Measurements from ENCODE around the gene ST3GAL6.

- no peak for TF ChIP-seq POLR2A (IDR thresholded peaks at IDR 0.05)
- TF ChIP-seq, protein P1, sequence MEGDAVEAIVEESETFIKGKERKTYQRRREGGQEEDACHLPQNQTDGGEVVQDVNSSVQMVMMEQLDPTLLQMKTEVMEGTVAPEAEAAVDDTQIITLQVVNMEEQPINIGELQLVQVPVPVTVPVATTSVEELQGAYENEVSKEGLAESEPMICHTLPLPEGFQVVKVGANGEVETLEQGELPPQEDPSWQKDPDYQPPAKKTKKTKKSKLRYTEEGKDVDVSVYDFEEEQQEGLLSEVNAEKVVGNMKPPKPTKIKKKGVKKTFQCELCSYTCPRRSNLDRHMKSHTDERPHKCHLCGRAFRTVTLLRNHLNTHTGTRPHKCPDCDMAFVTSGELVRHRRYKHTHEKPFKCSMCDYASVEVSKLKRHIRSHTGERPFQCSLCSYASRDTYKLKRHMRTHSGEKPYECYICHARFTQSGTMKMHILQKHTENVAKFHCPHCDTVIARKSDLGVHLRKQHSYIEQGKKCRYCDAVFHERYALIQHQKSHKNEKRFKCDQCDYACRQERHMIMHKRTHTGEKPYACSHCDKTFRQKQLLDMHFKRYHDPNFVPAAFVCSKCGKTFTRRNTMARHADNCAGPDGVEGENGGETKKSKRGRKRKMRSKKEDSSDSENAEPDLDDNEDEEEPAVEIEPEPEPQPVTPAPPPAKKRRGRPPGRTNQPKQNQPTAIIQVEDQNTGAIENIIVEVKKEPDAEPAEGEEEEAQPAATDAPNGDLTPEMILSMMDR (IDR thresholded peaks at IDR 0.05), result no peak
- peak in 1 of 4 donors; percentile 30 for TF ChIP-seq POLR2AphosphoS5 (IDR thresholded peaks at IDR 0.05)
Observed at GRCh38 chr3:98779541-98780335, 16.6 kb downstream of the ST3GAL6 start.

Measured in sigmoid colon (tissue), 4 donors.